Stimulated activated CD4-positive, alpha-beta T cell treated with anti-CD3 and anti-CD28 coated beads, Interleukin-2, amount 100 ng/mL, for 24 hours (primary cell): ENCODE measurements around the gene CDH23.

Source experiments
- DNase-seq, 2 donors: peaks; one replicate each; pipeline ENCODE4 v3.0.0-alpha.2; 2020

The CDH23 gene

GRCh38 chr10:71467569-71468362, 71.0 kb downstream of the CDH23 start:
- no peak for DNase-seq

- DNase-seq: no peak
Observed at GRCh38 chr10:71468363-71469094, 71.8 kb downstream of the CDH23 start.

GRCh38 chr10:71471006-71471405, 74.3 kb downstream of the CDH23 start:
- no peak for DNase-seq

- no peak for DNase-seq
Observed at GRCh38 chr10:71471957-71472365, 75.2 kb downstream of the CDH23 start.

GRCh38 chr10:71472466-71472865, 75.7 kb downstream of the CDH23 start:
- DNase-seq: no peak

GRCh38 chr10:71472912-71473311, 76.2 kb downstream of the CDH23 start:
- DNase-seq: no peak

GRCh38 chr10:71473671-71474599, 77.2 kb downstream of the CDH23 start:
- no peak for DNase-seq

- no peak for DNase-seq
Observed at GRCh38 chr10:71474702-71475242, 78.1 kb downstream of the CDH23 start.

GRCh38 chr10:71475243-71475871, 78.6 kb downstream of the CDH23 start:
- DNase-seq: no peak

- DNase-seq: no peak
Observed at GRCh38 chr10:71476228-71477011, 79.7 kb downstream of the CDH23 start.

GRCh38 chr10:71478173-71478572, 81.5 kb downstream of the CDH23 start:
- DNase-seq: no peak

- DNase-seq: no peak
Observed at GRCh38 chr10:71478813-71479365, 82.2 kb downstream of the CDH23 start.

GRCh38 chr10:71479831-71480230, 83.1 kb downstream of the CDH23 start:
- no peak for DNase-seq

- DNase-seq: no peak
Observed at GRCh38 chr10:71480662-71481061, 83.9 kb downstream of the CDH23 start.

- no peak for DNase-seq
Observed at GRCh38 chr10:71481746-71482410, 85.2 kb downstream of the CDH23 start.

- DNase-seq: no peak
Observed at GRCh38 chr10:71482620-71483019, 85.9 kb downstream of the CDH23 start.

GRCh38 chr10:71483135-71483534, 86.4 kb downstream of the CDH23 start:
- DNase-seq: no peak

- DNase-seq: no peak
Observed at GRCh38 chr10:71483885-71484751, 87.4 kb downstream of the CDH23 start.

GRCh38 chr10:71486484-71487114, 89.9 kb downstream of the CDH23 start:
- DNase-seq: peak; percentile 48 to 68
